GM12878 (cell line): ENCODE measurements around the gene PPL. TPM values are rescaled to one million over a fixed set of nuclear protein-coding genes. Genes with fewer than 3 reads are reported as not detected.

ENCODE experiments used
- CBX3 ChIP-seq: fragments of 200-600 bp; sonication (generic); IDR thresholded peaks from 2 replicates; pipeline ENCODE4 v1.6.1; 2016; ENCODE audit warnings: low read depth, borderline replicate concordance
- CHD4 ChIP-seq: fragments of 200-600 bp; sonication (generic); IDR thresholded peaks from 2 replicates; pipeline ENCODE4 v1.6.1; 2016; ENCODE audit warnings: mild to moderate bottlenecking
- ESRRA ChIP-seq: IDR thresholded peaks from 2 replicates; pipeline ENCODE4 v1.6.1; 2012; ENCODE audit warnings: mild to moderate bottlenecking, low read length, improper control_type of control experiment
- FOS ChIP-seq: IDR thresholded peaks from 3 replicates; pipeline ENCODE4 v1.6.1; 2011; ENCODE audit warnings: borderline replicate concordance; ENCODE audit not compliant: insufficient read length; ENCODE audit errors: extremely low read depth
- GATAD2B ChIP-seq: fragments of 450-650 bp; conservative IDR thresholded peaks from 2 replicates; pipeline ENCODE4 v1.6.1; 2017; ENCODE audit warnings: low read depth, mild to moderate bottlenecking, moderate library complexity
- KAT2A ChIP-seq: conservative IDR thresholded peaks from 2 replicates; pipeline ENCODE4 v1.6.1; 2011; ENCODE audit warnings: low read depth, low read length; ENCODE audit not compliant: control insufficient read depth
- MTA3 ChIP-seq: IDR thresholded peaks from 2 replicates; pipeline ENCODE4 v1.6.1; 2012; ENCODE audit warnings: low read length, inconsistent platforms, borderline replicate concordance
- MXI1 ChIP-seq: fragments of 150-350 bp; IDR thresholded peaks from 2 replicates; pipeline ENCODE4 v1.6.1; 2011; ENCODE audit warnings: low read depth, mild to moderate bottlenecking, inconsistent platforms, low read length, improper control_type of control experiment
- NFYB ChIP-seq: IDR thresholded peaks from 2 replicates; pipeline ENCODE4 v1.6.1; 2011; ENCODE audit warnings: low read depth, mild to moderate bottlenecking, low read length, improper control_type of control experiment, moderate library complexity; ENCODE audit not compliant: insufficient read depth
- POLR2A ChIP-seq: IDR thresholded peaks from 2 replicates; pipeline ENCODE4 v1.6.1; 2011; ENCODE audit warnings: low read depth, mild to moderate bottlenecking, low read length
- SMARCA5 ChIP-seq: fragments of 450-650 bp; IDR thresholded peaks from 2 replicates; pipeline ENCODE4 v1.6.1; 2017; ENCODE audit warnings: mild to moderate bottlenecking
- SPI1 ChIP-seq: IDR thresholded peaks from 2 replicates; pipeline ENCODE4 v1.6.1; 2011; ENCODE audit warnings: low read depth, mild to moderate bottlenecking, low read length, moderate library complexity, borderline replicate concordance; ENCODE audit not compliant: insufficient read depth
- SRF ChIP-seq, 2 experiments: IDR thresholded peaks; 2 replicates each; pipeline ENCODE4 v1.6.1; 2011; ENCODE audit warnings: low read depth in 2 of 2, low read length in 2 of 2, mild to moderate bottlenecking in 1 of 2, moderate library complexity in 1 of 2
- TAF1 ChIP-seq: IDR thresholded peaks from 2 replicates; pipeline ENCODE4 v1.6.1; 2011; ENCODE audit warnings: mild to moderate bottlenecking, low read depth, low read length, borderline replicate concordance
- WRNIP1 ChIP-seq: IDR thresholded peaks from 2 replicates; pipeline ENCODE4 v1.6.1; 2011; ENCODE audit warnings: low read depth, low read length, improper control_type of control experiment, borderline replicate concordance
- ZNF207 ChIP-seq: fragments of 450-650 bp; IDR thresholded peaks from 2 replicates; pipeline ENCODE4 v1.6.1; 2014; ENCODE audit warnings: antibody characterized with exemption, mild to moderate bottlenecking, borderline replicate concordance
- ZNF24 ChIP-seq: fragments of 450-650 bp; IDR thresholded peaks from 2 replicates; pipeline ENCODE4 v1.6.1; 2017; ENCODE audit warnings: antibody characterized with exemption, mild to moderate bottlenecking
- ZNF274 ChIP-seq: IDR thresholded peaks from one replicate; pipeline ENCODE4 v1.8.0; 2011; ENCODE audit not compliant: insufficient read length, insufficient read depth
- ZNF622 ChIP-seq: fragments of 450-650 bp; IDR thresholded peaks from 2 replicates; pipeline ENCODE4 v1.6.1; 2017; ENCODE audit warnings: mild to moderate bottlenecking, inconsistent platforms
- polyA plus RNA-seq, 11 experiments: library from polyadenylated mRNA; depleted of rRNA in 4 of 11; unstranded in 6 of 11; stranded (reverse) in 5 of 11; fragments of >200 nt; fragmentation: Nextera tagmentation in 4 of 11; fragmentation: Illumina TruSeq in 1 of 11; extraction: Ambion mirVana in 4 of 11; extraction: Trizol in 1 of 11; gene quantifications; 1 replicate in 1 of 11; 2 replicates in 10 of 11; pipeline versions ENCODE4 v1.2.1 to v1.2.3, GENCODE V29; 2011 to 2016; ENCODE audit warnings: inconsistent platforms in 2 of 11, missing spikeins in 2 of 11, low read depth in 1 of 11
- total RNA-seq, 4 experiments: library from RNA; depleted of rRNA in 3 of 4; stranded (reverse); fragments of >200 nt in 3 of 4; fragmentation: Illumina TruSeq in 1 of 4; extraction: Trizol in 1 of 4; gene quantifications; 2 replicates each; pipeline versions ENCODE4 v1.2.1 to v1.2.3, GENCODE V29; 2013 to 2021
- TF ChIP-seq, protein P1 (sequence below): fragments of 450-650 bp; IDR thresholded peaks from 2 replicates; pipeline ENCODE4 v1.6.1; 2016; ENCODE audit warnings: mild to moderate bottlenecking
- TF ChIP-seq, protein P2 (sequence below): fragments of 450-650 bp; IDR thresholded peaks from 2 replicates; pipeline ENCODE4 v1.6.1; 2017; ENCODE audit warnings: mild to moderate bottlenecking, moderate library complexity
- TF ChIP-seq, protein P3 (sequence below): IDR thresholded peaks from 2 replicates; pipeline ENCODE4 v1.6.1; 2011; ENCODE audit warnings: low read depth, mild to moderate bottlenecking, low read length, moderate library complexity, borderline replicate concordance; ENCODE audit errors: extremely low read depth
- TF ChIP-seq, protein P4 (sequence below): IDR thresholded peaks from 2 replicates; pipeline ENCODE4 v1.6.1; 2011; ENCODE audit warnings: low read depth, low read length, improper control_type of control experiment, borderline replicate concordance
- TF ChIP-seq, protein P5 (sequence below): IDR thresholded peaks from 2 replicates; pipeline ENCODE4 v1.6.1; 2012; ENCODE audit warnings: low read depth, low read length, improper control_type of control experiment

Gene PPL
- total and polyA plus RNA-seq, 10 of the 15 experiments (the other 5 are each of a cell fraction or from before 2014, with no cell fraction given): 0.03 to 0.47 (median 0.05) TPM; not detected in 2

DNA sequence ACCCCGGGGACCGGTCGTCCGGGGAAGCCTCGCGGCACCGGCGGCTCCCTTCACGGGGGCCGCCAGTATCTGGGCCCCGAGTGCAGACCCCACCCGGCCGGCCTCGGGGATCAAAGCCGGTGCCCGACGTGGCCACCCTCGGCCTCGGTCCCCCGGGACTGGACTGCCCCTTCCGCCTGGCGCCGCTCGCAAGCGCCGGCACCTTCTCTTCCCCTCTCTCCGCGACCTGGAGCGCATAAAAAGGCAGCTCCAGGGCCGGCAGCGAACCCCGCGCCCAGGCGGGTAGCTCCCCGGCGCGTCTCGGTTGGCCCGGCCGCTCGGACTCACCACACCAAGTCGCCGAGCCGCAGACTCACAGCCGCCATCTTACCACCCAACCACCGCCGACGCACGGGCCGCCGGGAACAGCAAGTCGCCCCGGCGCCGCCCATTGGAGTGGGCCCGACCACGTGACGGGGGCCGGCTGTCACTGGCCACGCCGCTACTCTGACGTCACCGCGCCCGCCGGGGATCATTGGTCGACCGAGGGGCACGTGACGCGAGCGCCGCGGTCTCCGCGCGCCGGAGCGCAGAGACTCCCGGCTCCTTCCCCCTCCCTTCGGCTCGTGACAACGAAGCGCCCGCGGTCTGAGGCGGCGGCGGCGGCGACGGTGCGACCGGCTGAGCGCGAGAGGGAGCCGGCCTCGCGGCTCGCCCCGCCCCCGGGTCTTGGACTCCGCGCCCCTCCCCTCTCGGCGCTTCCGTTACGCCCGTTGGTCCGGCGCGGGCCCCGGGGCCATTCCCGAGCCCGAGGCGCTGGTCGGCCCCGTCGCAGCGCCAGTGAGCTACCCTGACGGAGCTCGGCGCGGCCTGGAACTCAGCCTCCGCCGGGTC is 89.8 kb downstream of the PPL start, which contains the start of the genes GLYR1 and UBN1 (continued):
- TF ChIP-seq, protein P1, sequence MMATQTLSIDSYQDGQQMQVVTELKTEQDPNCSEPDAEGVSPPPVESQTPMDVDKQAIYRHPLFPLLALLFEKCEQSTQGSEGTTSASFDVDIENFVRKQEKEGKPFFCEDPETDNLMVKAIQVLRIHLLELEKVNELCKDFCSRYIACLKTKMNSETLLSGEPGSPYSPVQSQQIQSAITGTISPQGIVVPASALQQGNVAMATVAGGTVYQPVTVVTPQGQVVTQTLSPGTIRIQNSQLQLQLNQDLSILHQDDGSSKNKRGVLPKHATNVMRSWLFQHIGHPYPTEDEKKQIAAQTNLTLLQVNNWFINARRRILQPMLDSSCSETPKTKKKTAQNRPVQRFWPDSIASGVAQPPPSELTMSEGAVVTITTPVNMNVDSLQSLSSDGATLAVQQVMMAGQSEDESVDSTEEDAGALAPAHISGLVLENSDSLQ: peak; percentile 50; the same call in 1 of the 2 replicates
- peak; percentile 90 for TF ChIP-seq TAF1
- TF ChIP-seq SPI1: no peak
- TF ChIP-seq KAT2A: no peak
- TF ChIP-seq, protein P2, sequence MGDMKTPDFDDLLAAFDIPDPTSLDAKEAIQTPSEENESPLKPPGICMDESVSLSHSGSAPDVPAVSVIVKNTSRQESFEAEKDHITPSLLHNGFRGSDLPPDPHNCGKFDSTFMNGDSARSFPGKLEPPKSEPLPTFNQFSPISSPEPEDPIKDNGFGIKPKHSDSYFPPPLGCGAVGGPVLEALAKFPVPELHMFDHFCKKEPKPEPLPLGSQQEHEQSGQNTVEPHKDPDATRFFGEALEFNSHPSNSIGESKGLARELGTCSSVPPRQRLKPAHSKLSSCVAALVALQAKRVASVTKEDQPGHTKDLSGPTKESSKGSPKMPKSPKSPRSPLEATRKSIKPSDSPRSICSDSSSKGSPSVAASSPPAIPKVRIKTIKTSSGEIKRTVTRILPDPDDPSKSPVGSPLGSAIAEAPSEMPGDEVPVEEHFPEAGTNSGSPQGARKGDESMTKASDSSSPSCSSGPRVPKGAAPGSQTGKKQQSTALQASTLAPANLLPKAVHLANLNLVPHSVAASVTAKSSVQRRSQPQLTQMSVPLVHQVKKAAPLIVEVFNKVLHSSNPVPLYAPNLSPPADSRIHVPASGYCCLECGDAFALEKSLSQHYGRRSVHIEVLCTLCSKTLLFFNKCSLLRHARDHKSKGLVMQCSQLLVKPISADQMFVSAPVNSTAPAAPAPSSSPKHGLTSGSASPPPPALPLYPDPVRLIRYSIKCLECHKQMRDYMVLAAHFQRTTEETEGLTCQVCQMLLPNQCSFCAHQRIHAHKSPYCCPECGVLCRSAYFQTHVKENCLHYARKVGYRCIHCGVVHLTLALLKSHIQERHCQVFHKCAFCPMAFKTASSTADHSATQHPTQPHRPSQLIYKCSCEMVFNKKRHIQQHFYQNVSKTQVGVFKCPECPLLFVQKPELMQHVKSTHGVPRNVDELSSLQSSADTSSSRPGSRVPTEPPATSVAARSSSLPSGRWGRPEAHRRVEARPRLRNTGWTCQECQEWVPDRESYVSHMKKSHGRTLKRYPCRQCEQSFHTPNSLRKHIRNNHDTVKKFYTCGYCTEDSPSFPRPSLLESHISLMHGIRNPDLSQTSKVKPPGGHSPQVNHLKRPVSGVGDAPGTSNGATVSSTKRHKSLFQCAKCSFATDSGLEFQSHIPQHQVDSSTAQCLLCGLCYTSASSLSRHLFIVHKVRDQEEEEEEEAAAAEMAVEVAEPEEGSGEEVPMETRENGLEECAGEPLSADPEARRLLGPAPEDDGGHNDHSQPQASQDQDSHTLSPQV: no peak
- TF ChIP-seq, protein P3, sequence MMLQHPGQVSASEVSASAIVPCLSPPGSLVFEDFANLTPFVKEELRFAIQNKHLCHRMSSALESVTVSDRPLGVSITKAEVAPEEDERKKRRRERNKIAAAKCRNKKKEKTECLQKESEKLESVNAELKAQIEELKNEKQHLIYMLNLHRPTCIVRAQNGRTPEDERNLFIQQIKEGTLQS: peak; percentile 95; the same call in 1 of the 2 replicates
- TF ChIP-seq WRNIP1: no peak
- TF ChIP-seq SMARCA5: no peak
- TF ChIP-seq ESRRA: no peak
- peak; percentile 53 for TF ChIP-seq FOS
- TF ChIP-seq MXI1: no peak; the same call in 1 of the 2 replicates
- no peak for TF ChIP-seq ZNF274
- TF ChIP-seq ZNF207: no peak
- no peak for TF ChIP-seq CHD4
- TF ChIP-seq GATAD2B: no peak; the same call in none of the 2 replicates
- TF ChIP-seq POLR2A: peak; percentile 96
- TF ChIP-seq ZNF24: 0 out of 2 replicates have a peak, but pooled peaks have one; percentile 7
- no peak for TF ChIP-seq MTA3
- peak; percentile 97 for TF ChIP-seq NFYB
- TF ChIP-seq SRF (IDR thresholded peaks at IDR 0.05; ENCODE audit: low read depth in 2 of 2, low read length in 2 of 2): no peak
- TF ChIP-seq, protein P4, sequence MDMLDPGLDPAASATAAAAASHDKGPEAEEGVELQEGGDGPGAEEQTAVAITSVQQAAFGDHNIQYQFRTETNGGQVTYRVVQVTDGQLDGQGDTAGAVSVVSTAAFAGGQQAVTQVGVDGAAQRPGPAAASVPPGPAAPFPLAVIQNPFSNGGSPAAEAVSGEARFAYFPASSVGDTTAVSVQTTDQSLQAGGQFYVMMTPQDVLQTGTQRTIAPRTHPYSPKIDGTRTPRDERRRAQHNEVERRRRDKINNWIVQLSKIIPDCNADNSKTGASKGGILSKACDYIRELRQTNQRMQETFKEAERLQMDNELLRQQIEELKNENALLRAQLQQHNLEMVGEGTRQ: peak; percentile 99
- TF ChIP-seq ZNF622: no peak
- TF ChIP-seq CBX3: no peak
- TF ChIP-seq, protein P5, sequence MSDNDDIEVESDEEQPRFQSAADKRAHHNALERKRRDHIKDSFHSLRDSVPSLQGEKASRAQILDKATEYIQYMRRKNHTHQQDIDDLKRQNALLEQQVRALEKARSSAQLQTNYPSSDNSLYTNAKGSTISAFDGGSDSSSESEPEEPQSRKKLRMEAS: peak; percentile 98
